Measurements from ENCODE around the gene ARL4C. TPM values are rescaled to one million over a fixed set of nuclear protein-coding genes. Genes with fewer than 3 reads are reported as not detected.

The ARL4C gene
- total RNA-seq, 1 experiment from 2014 or later, result 81.2 TPM

GRCh38 chr2:234518986-234519642 is 22.2 kb upstream of the ARL4C start:
- ChIA-PET POLR2A (no interaction called here), CTCF (no interaction called here)
- Mint-ChIP-seq H3K4me1 (ENCODE audit: low read depth, unreplicated experiment) (no peaks in the 10 kb centered on the region), H3K27me3 (ENCODE audit: insufficient read depth, unreplicated experiment) (no peaks in the 10 kb centered on the region), H3K36me3 (ENCODE audit: insufficient read depth, unreplicated experiment) (no peaks in the 10 kb centered on the region), H3K9me3 (ENCODE audit: unreplicated experiment) (no peaks in the 10 kb centered on the region), H3K27ac (ENCODE audit: unreplicated experiment) (no peak overlapping the region), H3K4me3 (ENCODE audit: unreplicated experiment) (no peak overlapping the region)
- Histone ChIP-seq H3K36me3 (ENCODE audit: control insufficient read depth, insufficient read depth, low read length) (no peaks in the 10 kb centered on the region), H3K9me3 (no peaks in the 10 kb centered on the region), H3K4me1 (no peaks in the 10 kb centered on the region), H3K27me3 (replicated peaks; ENCODE audit: control insufficient read depth, insufficient read depth, low read length) (no peaks in the 10 kb centered on the region), H3K4me3 (ENCODE audit: low read depth, low read length) (no peak overlapping the region)
- no peak for DNase-seq
- TF ChIP-seq CTCF (IDR thresholded peaks at IDR 0.05; ENCODE audit: insufficient read depth in 1 of 2, low read depth in 1 of 2, low read length in 1 of 2, severe bottlenecking in 1 of 2, unreplicated experiment in 1 of 2), result no peak
- intact Hi-C loops (cut with micrococcal nuclease; ENCODE audit: unreplicated experiment), result no loop called here
- BruUV-seq (replicated peaks), result no TSS peak

GRCh38 chr2:234517971-234518370 is 21.1 kb upstream of the ARL4C start:
- no TSS peak for BruUV-seq (replicated peaks)
- POLR2A ChIA-PET, result no interaction called here
- no peaks in the 10 kb centered on the region for H3K27me3 Mint-ChIP-seq (ENCODE audit: insufficient read depth, unreplicated experiment)

GRCh38 chr2:234514873-234515638 is 18.2 kb upstream of the ARL4C start:
- DNase-seq, result no peak
- CTCF ChIA-PET, result no interaction called here

More at GRCh38 chr2:234517971-234518370, 21.1 kb upstream of the ARL4C start:
- Mint-ChIP-seq H3K4me3 (ENCODE audit: unreplicated experiment) (no peak overlapping the region), H3K9me3 (ENCODE audit: unreplicated experiment) (no peaks in the 10 kb centered on the region), H3K36me3 (ENCODE audit: insufficient read depth, unreplicated experiment) (no peaks in the 10 kb centered on the region), H3K27ac (ENCODE audit: unreplicated experiment) (no peak overlapping the region), H3K4me1 (ENCODE audit: low read depth, unreplicated experiment) (no peaks in the 10 kb centered on the region)
- H3K36me3 ChIP-seq (ENCODE audit: control insufficient read depth, insufficient read depth, low read length), result no peaks in the 10 kb centered on the region
- TF ChIP-seq CTCF (IDR thresholded peaks at IDR 0.05; ENCODE audit: insufficient read depth in 1 of 2, low read depth in 1 of 2, low read length in 1 of 2, severe bottlenecking in 1 of 2, unreplicated experiment in 1 of 2), result no peak
- CTCF ChIA-PET, result no interaction called here
- no peaks in the 10 kb centered on the region for H3K27me3 ChIP-seq (replicated peaks; ENCODE audit: control insufficient read depth, insufficient read depth, low read length)
- no peaks in the 10 kb centered on the region for H3K9me3 ChIP-seq
- no peaks in the 10 kb centered on the region for H3K4me1 ChIP-seq
- no peak for DNase-seq
- intact Hi-C loops (cut with micrococcal nuclease; ENCODE audit: unreplicated experiment), result no loop called here
- no peak overlapping the region for H3K4me3 ChIP-seq (ENCODE audit: low read depth, low read length)

More at GRCh38 chr2:234514873-234515638, 18.2 kb upstream of the ARL4C start:
- intact Hi-C loops (cut with micrococcal nuclease; ENCODE audit: unreplicated experiment), result no loop called here
- Histone ChIP-seq H3K36me3 (ENCODE audit: control insufficient read depth, insufficient read depth, low read length) (no peaks in the 10 kb centered on the region), H3K9me3 (no peaks in the 10 kb centered on the region), H3K27me3 (replicated peaks; ENCODE audit: control insufficient read depth, insufficient read depth, low read length) (no peaks in the 10 kb centered on the region), H3K4me1 (no peaks in the 10 kb centered on the region), H3K4me3 (ENCODE audit: low read depth, low read length) (no peak overlapping the region)
- POLR2A ChIA-PET, result no interaction called here
- Mint-ChIP-seq H3K4me3 (ENCODE audit: unreplicated experiment) (no peak overlapping the region), H3K27ac (ENCODE audit: unreplicated experiment) (no peak overlapping the region), H3K4me1 (ENCODE audit: low read depth, unreplicated experiment) (no peaks in the 10 kb centered on the region), H3K27me3 (ENCODE audit: insufficient read depth, unreplicated experiment) (no peaks in the 10 kb centered on the region), H3K36me3 (ENCODE audit: insufficient read depth, unreplicated experiment) (no peaks in the 10 kb centered on the region), H3K9me3 (ENCODE audit: unreplicated experiment) (no peaks in the 10 kb centered on the region)
- TF ChIP-seq CTCF (IDR thresholded peaks at IDR 0.05; ENCODE audit: insufficient read depth in 1 of 2, low read depth in 1 of 2, low read length in 1 of 2, severe bottlenecking in 1 of 2, unreplicated experiment in 1 of 2), result no peak
- BruUV-seq (replicated peaks), result no TSS peak

All from Caco-2 (cell line).